GM19467 (cell line): ENCODE results near the gene NUDCD3.
"Not testable (repeated sequence)": the region's sequence is repeated elsewhere in the genome, so short reads cannot be mapped to it uniquely, and the experiment has no call there.

ENCODE experiments used
- ATAC-seq: cut with Tn5 transposase; IDR thresholded peaks from one replicate; pipeline ENCODE4 v1.9.1; 2021; ENCODE audit warnings: mild to moderate bottlenecking, moderate library complexity; ENCODE audit not compliant: unreplicated experiment

NUDCD3 gene

DNA sequence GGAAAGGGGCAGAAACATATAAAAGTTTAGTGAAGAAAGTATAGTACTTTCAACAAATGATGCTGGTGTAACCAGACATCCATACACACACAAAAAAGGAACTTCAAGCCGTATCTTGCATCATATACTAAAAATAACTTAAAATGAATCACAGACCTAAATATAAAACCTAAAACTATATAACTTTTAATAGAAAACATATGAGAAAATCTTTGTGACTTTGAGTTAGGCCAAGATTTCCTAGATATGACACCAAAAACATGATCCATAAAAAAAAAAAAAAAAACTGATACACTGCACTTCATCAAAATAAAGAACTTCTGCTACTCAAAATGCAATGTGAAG lies 40.9 kb downstream of the NUDCD3 start:
- ATAC-seq: no peak

DNA sequence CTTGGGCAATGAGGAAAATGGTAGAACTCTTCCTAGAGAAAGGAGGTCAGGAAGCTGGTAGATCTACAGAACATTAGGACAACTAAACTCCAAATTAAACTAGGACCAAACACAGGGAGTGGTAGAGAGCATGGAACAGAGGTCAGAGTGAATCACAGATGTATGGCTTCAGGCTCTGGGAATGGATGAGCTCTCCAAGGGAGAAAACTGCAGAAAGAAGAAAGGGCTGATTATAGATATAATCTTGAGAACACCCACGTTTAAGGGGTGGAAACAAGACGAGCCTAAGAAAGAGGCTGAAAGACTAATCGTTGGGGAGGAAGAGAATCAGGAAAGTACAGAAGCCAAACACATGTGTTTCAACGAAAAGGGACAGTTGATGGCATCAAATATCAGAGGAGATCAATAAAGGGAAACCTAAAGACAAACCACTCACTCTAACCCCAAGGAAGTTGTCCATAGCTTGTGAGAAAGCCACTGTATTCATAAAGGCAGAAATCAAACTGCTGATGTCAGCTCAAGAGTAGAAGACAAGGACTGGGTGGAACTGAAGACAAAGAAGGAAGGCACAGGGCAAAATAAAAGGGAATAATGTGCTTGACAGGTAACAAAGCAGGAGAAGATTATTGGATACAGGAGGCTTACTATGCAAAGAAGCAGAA lies 41.4 kb downstream of the NUDCD3 start:
- no peak for ATAC-seq

DNA sequence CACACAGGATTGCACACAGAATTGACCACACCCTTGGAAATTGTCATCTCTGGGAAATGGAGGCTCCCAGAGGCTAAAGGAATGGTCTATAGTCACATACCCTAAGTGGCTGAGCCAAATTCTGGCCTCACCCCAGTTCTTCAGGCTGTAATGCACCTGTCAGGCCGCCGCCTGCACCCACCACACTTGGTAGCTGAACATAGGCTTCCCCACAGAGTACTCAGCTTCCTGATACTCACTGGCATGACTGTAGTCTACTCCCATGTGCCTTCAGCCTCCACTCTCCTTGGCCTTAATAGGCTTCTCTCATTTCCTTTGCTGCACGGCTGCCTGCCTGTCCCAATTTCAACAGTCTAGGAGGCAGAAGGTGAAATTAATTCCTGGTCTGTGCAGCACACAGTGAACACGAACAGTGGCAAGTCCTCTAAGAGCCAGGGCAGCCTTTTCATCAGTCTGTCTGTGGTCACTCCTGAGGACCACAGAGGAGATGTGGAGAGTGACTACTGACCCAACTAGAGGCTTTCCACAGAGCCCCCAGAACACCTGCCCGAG lies 42.5 kb downstream of the NUDCD3 start:
- no peak for ATAC-seq

DNA sequence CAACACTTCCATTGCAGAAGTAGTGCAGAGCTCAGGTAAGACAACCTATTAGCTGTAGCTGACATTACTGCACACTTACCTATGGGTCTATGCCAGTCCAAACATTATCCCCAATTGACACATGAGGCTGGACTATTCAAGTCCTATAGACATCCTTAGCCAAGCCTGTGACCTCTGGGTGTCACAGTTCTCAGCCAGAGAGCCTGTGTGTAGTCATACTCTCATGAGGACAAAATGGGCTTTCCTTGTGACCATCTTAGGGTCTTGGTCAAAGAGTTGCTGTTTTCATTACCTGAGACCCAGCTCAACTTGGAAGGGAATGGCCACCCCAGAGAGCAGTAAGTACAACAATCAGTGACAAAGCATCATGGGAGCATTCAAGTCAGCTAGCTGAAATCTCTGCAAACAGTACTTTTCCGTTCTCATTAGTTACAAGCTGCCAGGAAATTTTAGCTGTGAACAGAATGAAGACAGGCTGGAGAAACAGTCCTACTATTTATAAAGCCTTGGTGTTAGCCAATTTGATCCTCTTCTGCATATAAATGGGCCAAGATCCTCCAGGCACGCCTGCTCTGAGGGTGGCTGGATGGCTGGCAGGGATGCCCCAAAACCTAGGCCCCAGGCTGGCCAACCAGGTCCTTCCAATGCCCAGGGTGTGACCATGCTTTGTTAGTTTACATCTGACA lies 44.3 kb downstream of the NUDCD3 start:
- ATAC-seq: no peak

- ATAC-seq: no peak
Measured at GRCh38 chr7:44441079-44441478, 49.4 kb downstream of the NUDCD3 start.

GRCh38 chr7:44440577-44441078 lies 49.8 kb downstream of the NUDCD3 start:
- no peak for ATAC-seq

DNA sequence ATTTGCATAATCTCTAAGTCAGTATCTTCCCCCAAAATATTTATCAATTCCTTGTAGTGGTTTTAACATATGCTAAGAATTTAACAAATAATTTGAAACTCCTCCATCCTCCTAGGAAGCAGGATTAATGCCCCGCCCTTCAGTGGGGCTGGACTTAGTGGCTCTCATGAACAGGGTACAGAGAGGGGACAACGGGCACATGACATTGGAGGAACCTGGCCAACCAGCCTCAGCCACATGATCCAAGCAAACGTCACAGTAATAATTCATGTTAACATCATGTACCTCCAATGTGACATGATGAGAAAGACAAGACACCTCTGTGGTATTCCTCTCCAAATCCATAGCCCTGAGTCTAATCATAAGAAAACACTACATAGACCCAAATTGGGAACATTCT lies 50.5 kb downstream of the NUDCD3 start:
- ATAC-seq: no peak

- ATAC-seq: no peak
Measured at GRCh38 chr7:44438816-44439215, 51.6 kb downstream of the NUDCD3 start.

DNA sequence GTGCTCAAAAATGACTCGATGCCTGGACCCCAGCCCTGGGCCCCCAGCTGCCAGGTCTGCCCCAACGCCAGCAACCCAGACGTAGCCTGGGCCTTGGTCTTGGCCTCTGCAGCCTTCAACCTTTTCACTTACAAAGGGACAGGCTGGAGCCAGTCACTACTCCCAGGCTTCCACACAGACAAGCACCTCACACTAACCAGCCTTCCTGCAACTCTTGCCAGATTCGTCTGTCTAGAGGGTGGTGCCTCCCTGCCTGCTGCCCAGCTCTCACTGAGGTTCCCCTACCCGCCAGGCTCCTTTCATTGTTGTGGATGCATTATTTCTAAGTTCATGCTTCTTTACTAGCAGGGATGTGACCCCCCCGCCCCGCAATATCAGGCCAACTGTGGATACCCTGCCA lies 56.3 kb downstream of the NUDCD3 start:
- ATAC-seq: no peak

- ATAC-seq: no peak
Measured at GRCh38 chr7:44433255-44434022, 57.0 kb downstream of the NUDCD3 start.

DNA sequence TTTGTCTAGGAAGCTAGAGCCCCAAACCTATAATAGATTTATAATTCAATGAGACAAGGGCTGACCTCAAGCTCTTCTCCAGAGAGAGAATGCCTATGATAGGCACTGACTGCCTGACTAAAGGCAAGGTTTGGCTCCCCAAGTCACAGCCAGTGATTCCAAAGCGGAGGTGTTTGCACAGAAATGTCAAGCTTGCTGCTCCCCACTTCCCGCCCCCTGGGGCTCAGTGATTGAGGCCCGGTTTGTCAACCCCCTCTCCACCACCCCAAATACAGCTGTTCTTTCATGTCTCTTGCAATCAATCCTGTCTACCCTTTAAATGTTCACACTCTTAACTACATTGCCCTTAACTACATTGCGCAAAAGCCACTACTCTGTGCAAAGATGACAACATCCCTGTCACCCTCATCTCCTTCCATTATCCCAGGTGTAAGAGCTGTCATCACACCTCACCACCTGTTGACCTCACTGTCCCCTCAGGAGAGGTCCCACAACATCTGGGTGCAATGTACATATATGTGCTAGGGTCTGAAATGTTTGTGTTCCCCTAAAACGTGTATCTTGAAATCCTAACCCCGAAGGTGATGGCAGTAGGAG lies 58.0 kb downstream of the NUDCD3 start:
- ATAC-seq: no peak

GRCh38 chr7:44431091-44431608 lies 59.3 kb downstream of the NUDCD3 start:
- no peak for ATAC-seq

- no peak for ATAC-seq
Measured at GRCh38 chr7:44430054-44430453, 60.4 kb downstream of the NUDCD3 start.

DNA sequence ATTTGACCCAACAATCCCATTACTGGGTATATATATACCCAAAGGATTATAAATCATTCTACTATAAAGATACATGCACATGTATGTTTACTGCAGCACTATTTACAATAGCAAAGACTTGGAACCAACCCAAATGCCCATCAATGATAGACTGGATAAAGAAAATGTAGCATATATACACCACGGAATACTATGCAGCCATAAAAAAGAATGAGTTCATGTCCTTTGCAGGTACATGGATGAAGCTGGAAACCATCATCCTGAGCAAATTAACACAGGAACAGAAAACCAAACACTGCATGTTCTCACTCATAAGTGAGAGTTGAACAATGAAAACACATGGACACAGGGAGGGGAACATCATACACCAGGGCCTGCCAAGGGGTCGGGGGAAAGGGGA lies 65.7 kb downstream of the NUDCD3 start:
- ATAC-seq: not testable (repeated sequence)

GRCh38 chr7:44416941-44417340 lies 73.5 kb downstream of the NUDCD3 start:
- ATAC-seq: no peak

GRCh38 chr7:44415510-44415909 lies 74.9 kb downstream of the NUDCD3 start:
- no peak for ATAC-seq

DNA sequence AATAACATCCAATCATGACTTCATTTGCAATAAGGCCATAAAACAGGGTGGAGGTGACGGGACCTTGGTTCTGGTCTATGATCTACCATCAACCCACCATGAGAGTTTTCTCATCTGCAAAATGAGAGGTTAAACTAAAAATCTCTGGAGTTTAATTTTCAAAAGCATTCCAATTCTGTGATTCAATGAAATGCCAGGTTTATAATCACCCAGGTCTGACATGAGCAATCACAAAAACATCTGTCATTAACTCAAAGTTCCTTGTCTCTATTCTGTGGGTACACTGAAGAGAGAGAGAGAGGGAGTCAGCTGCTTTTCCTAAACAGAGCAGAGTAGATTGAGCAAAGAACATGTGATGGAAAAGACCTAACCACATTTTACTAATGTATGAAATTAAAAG lies 75.4 kb downstream of the NUDCD3 start:
- no peak for ATAC-seq

DNA sequence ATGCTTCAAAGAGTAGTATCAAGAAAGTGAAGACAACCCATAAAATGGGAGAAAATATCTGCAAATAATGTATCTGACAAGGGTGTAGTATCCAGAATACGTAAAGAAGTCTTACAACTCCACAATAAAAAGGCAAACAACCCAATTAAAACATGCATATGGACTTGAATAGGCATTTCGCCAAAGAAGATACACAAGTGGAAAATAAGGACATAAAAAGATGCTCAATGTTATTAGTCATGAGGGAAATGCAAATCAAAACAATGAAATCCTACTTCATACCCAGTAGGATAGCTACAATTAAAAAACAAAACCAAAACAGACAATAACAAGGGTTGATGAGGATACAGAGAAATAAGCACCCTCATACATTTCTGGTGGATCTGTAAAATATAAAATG lies 79.2 kb downstream of the NUDCD3 start:
- ATAC-seq: no peak

DNA sequence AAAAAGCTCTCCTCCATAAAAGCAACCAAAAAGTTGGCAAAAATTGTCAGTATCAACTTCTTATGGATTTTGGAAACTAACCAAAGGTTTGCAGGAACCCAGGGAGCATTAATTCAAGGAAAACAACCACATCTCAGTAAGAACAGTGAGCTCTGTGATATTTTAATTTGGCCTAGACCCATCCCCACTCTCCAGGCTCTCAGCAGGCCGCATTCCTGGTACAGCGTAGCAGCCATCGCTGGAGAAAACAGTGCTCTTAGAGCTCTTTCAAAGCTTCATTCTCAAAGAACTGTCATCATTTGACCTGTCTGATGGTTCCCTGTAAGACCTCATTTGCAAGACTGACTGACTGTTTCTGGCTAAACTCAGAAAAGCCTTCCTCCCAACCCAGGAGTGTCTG lies 81.9 kb downstream of the NUDCD3 start:
- ATAC-seq: no peak

GRCh38 chr7:44403775-44404174 lies 86.7 kb downstream of the NUDCD3 start:
- no peak for ATAC-seq

DNA sequence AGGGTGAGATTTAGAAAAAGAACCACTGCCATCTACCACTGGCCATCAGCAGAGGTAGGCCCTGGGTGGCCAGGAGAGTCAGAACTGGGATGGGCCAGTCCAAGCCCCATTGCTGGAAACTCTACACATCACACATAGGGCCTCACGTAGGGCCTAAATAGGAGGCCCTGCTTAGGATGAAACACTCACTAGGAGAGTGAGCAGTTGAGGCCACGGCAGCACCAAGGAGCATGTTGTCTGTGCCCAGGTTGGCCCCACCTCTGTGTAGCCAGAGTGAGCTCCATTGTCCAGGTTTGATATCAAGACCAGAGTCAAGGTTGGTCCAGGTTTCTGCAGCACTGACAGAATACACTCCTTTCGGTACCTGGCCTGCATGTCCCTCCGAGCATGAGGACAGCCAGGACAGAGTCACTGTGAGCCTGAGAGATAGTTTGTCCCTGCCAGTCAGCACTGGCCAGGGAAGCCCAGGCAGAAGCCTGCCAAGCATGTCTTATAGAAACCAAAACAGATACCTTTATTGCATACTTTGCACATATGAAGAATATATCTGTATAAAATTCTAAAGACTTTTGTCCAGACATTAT lies 87.2 kb downstream of the NUDCD3 start:
- ATAC-seq: no peak
